G401 (cell line): ENCODE measurements around the gene TRIM38. TPM values are rescaled to one million over a fixed set of nuclear protein-coding genes. Genes with fewer than 3 reads are reported as not detected.
A peak's percentile ranks its signal among the peaks of the same experiment; 100 is the strongest.
"Not testable (repeated sequence)": the region's sequence is repeated elsewhere in the genome, so short reads cannot be mapped to it uniquely, and the experiment has no call there.

Experiments used
- DNase-seq: peaks from one replicate; pipeline ENCODE4 v3.0.0-alpha.2; 2015; ENCODE audit warnings: low spot score
- in situ Hi-C: cut with HindIII; loops from 2 replicates; pipeline ENCODE4 v1.10.0; 2016; ENCODE audit warnings: low sequenced_read_pairs, mixed read lengths
- total RNA-seq: library from RNA; depleted of rRNA; stranded (reverse); fragments of >200 nt; shearing (Covaris generic); gene quantifications from 2 replicates; pipeline ENCODE4 v1.2.3, GENCODE V29; 2014; rRNA removed

TRIM38 gene
- total RNA-seq, result 0.03 and 0.06 TPM in 2 replicates

GRCh38 chr6:25962149-25963127 lies at the start of gene TRIM38:
TRIM38 (plus strand) TSS chr6:25962802; CDS start chr6:25966523, 3,721 bp downstream.
- DNase-seq, result peak; percentile 7
- in situ Hi-C loops, result no loop called here

- in situ Hi-C loops, result no loop called here
- no peak for DNase-seq
These were observed 48.9 kb upstream of the TRIM38 start for GRCh38 chr6:25913741-25914140.

GRCh38 chr6:25916330-25916729 lies 46.3 kb upstream of the TRIM38 start:
- in situ Hi-C loops, result no loop called here
- DNase-seq, result no peak

GRCh38 chr6:25916789-25917490 lies 45.7 kb upstream of the TRIM38 start:
- in situ Hi-C loops, result no loop called here

GRCh38 chr6:25918083-25918683 lies 44.4 kb upstream of the TRIM38 start:
- in situ Hi-C loops, result no loop called here
- no peak for DNase-seq

More at GRCh38 chr6:25916789-25917490, 45.7 kb upstream of the TRIM38 start:
- DNase-seq, result no peak

- no peak for DNase-seq
- in situ Hi-C loops, result no loop called here
These were observed 42.9 kb upstream of the TRIM38 start for GRCh38 chr6:25919657-25920056.

- DNase-seq, result no peak
- in situ Hi-C loops, result no loop called here
These were observed 40.9 kb upstream of the TRIM38 start for GRCh38 chr6:25921525-25922203.

- in situ Hi-C loops, result no loop called here
- no peak for DNase-seq
These were observed 40.3 kb upstream of the TRIM38 start for GRCh38 chr6:25922301-25922700.

- in situ Hi-C loops, result no loop called here
- DNase-seq, result no peak
These were observed 36.7 kb upstream of the TRIM38 start for GRCh38 chr6:25925876-25926275.

GRCh38 chr6:25927178-25927577 lies 35.4 kb upstream of the TRIM38 start:
- no peak for DNase-seq
- in situ Hi-C loops, result no loop called here

GRCh38 chr6:25927756-25928216 lies 34.8 kb upstream of the TRIM38 start:
- DNase-seq, result no peak
- in situ Hi-C loops, result no loop called here

- in situ Hi-C loops, result no loop called here
- no peak for DNase-seq
These were observed 33.9 kb upstream of the TRIM38 start for GRCh38 chr6:25928562-25929324.

- in situ Hi-C loops, result not testable (repeated sequence)
These were observed 32.8 kb upstream of the TRIM38 start for GRCh38 chr6:25929785-25930184.

GRCh38 chr6:25930532-25931410 lies 31.8 kb upstream of the TRIM38 start, which contains the start of gene SLC17A2:
SLC17A2 (minus strand) TSS chr6:25930691; CDS start chr6:25925796, 4,895 bp downstream.
- in situ Hi-C loops, result no loop called here

More at GRCh38 chr6:25929785-25930184, 32.8 kb upstream of the TRIM38 start:
- DNase-seq, result not testable (repeated sequence)

GRCh38 chr6:25931411-25931709 lies 31.2 kb upstream of the TRIM38 start:
- in situ Hi-C loops, result no loop called here
- no peak for DNase-seq

More at GRCh38 chr6:25930532-25931410, 31.8 kb upstream of the TRIM38 start, which contains the start of gene SLC17A2:
- DNase-seq, result no peak

- in situ Hi-C loops, result no loop called here
These were observed 28.4 kb upstream of the TRIM38 start for GRCh38 chr6:25934156-25934555.

GRCh38 chr6:25934735-25935313 lies 27.8 kb upstream of the TRIM38 start:
- in situ Hi-C loops, result no loop called here
- DNase-seq, result no peak

More at GRCh38 chr6:25934156-25934555, 28.4 kb upstream of the TRIM38 start:
- no peak for DNase-seq
